A549 (cell line): ENCODE data around the gene PLCL1. TPM values are rescaled to one million over a fixed set of nuclear protein-coding genes. Genes with fewer than 3 reads are reported as not detected.

Experiments used
- ATAC-seq, 2 experiments: fragments of 200-7000 bp in 1 of 2; fragments of >200 bp in 1 of 2; cut with Nextera tagmentation in 1 of 2; cut with Tn5 transposase in 1 of 2; 3 replicates each; pipeline versions ENCODE4 v1.8.0 to v1.9.1; 2018 to 2020; ENCODE audit warnings: mild to moderate bottlenecking in 1 of 2, moderate library complexity in 1 of 2
- CTCF ChIA-PET: fragments of 300-600 bp; sonication (Branson Sonifier 250); formaldehyde crosslinking; extraction: SDS; loops from one replicate; lab custom pipeline; 2021; ENCODE audit warnings: antibody characterized with exemption, inconsistent platforms; lab: Yijun Ruan, JAX
- POLR2A ChIA-PET: fragments of 350-600 bp; formaldehyde crosslinking; extraction: SDS; loops from one replicate; lab custom pipeline; 2021; ENCODE audit warnings: antibody characterized with exemption, inconsistent platforms; lab: Yijun Ruan, JAX
- DNase-seq, 2 experiments: peaks; one replicate each; pipeline versions ENCODE4 v3.0.0 to v3.0.0-alpha.2; 2011 to 2016; ENCODE audit warnings: low read depth in 1 of 2, low spot score in 1 of 2
- FAIRE-seq: peaks from 2 replicates; lab custom pipeline; 2011; peaks lifted over from hg19 to GRCh38; lab: Jason Lieb, UNC
- H3K27ac ChIP-seq, 2 experiments: fragments of >200 bp; sonication (Bioruptor Twin); formaldehyde crosslinking; 3 replicates each; pipeline ENCODE4 v1.5.1; 2016 to 2017
- H3K4me1 ChIP-seq: fragments of >200 bp; sonication (Bioruptor Twin); formaldehyde crosslinking; 3 replicates; pipeline ENCODE4 v1.6.1; 2016
- H3K4me2 ChIP-seq: fragments of >200 bp; sonication (Bioruptor Twin); formaldehyde crosslinking; 3 replicates; pipeline ENCODE4 v1.6.1; 2016
- H3K4me3 ChIP-seq: fragments of >200 bp; sonication (Bioruptor Twin); formaldehyde crosslinking; 3 replicates; pipeline ENCODE4 v1.5.1; 2016
- H3K9me3 ChIP-seq: fragments of >200 bp; sonication (Bioruptor Twin); formaldehyde crosslinking; 3 replicates; pipeline ENCODE4 v1.6.1; 2016
- BHLHE40 ChIP-seq: IDR thresholded peaks from 2 replicates; pipeline ENCODE4 v1.6.1; 2012; ENCODE audit warnings: low read depth, low read length, inconsistent platforms
- CBX2 ChIP-seq: fragments of 200-600 bp; sonication (generic); IDR thresholded peaks from 2 replicates; pipeline ENCODE4 v1.6.1; 2016; ENCODE audit warnings: low read depth, mild to moderate bottlenecking, borderline replicate concordance
- CHD2 ChIP-seq: fragments of 150-350 bp; IDR thresholded peaks from 2 replicates; pipeline ENCODE4 v1.6.1; 2014; ENCODE audit warnings: low read length; ENCODE audit not compliant: partially characterized antibody
- CHD4 ChIP-seq: fragments of 200-600 bp; sonication (generic); IDR thresholded peaks from 2 replicates; pipeline ENCODE4 v1.6.1; 2016; ENCODE audit warnings: antibody characterized with exemption, mild to moderate bottlenecking, borderline replicate concordance
- FOSB ChIP-seq: fragments of 250-450 bp; sonication (Bioruptor Pico); IDR thresholded peaks from 2 replicates; pipeline ENCODE4 v1.5.0; 2020; ENCODE audit warnings: mild to moderate bottlenecking, moderate library complexity
- HDAC2 ChIP-seq: fragments of 200-600 bp; sonication (generic); IDR thresholded peaks from 2 replicates; pipeline ENCODE4 v1.6.1; 2016
- MAZ ChIP-seq: fragments of 150-350 bp; IDR thresholded peaks from 2 replicates; pipeline ENCODE4 v1.6.1; 2014; ENCODE audit warnings: antibody characterized with exemption, low read depth, low read length, borderline replicate concordance
- NFE2L2 ChIP-seq: fragments of 150-350 bp; conservative IDR thresholded peaks from 2 replicates; pipeline ENCODE4 v1.6.1; 2014; ENCODE audit warnings: low read length
- NPAS2 ChIP-seq: fragments of 250-450 bp; sonication (Bioruptor Pico); IDR thresholded peaks from 2 replicates; pipeline ENCODE4 v1.8.0; 2022; ENCODE audit warnings: mild to moderate bottlenecking, moderate library complexity, borderline replicate concordance
- NR3C1 ChIP-seq: fragments of >200 bp; sonication (Bioruptor Twin); formaldehyde crosslinking; IDR thresholded peaks from 3 replicates; pipeline ENCODE4 v1.6.1; 2017
- POLR2A ChIP-seq: IDR thresholded peaks from 2 replicates; pipeline ENCODE4 v1.6.1; 2012; ENCODE audit warnings: mild to moderate bottlenecking, low read length
- POLR2AphosphoS2 ChIP-seq: conservative IDR thresholded peaks from 2 replicates; pipeline ENCODE4 v1.6.1; 2012; ENCODE audit warnings: low read length, improper control_type of control experiment, inconsistent platforms
- RAD21 ChIP-seq, 2 experiments: fragments of >200 bp in 1 of 2; sonication (Bioruptor Twin) in 1 of 2; formaldehyde crosslinking in 1 of 2; IDR thresholded peaks in 1 of 2; conservative IDR thresholded peaks in 1 of 2; 2 replicates in 1 of 2; 3 replicates in 1 of 2; pipeline ENCODE4 v1.6.1; 2012 to 2018; ENCODE audit warnings: inconsistent platforms in 1 of 2
- RARB ChIP-seq: fragments of 250-450 bp; sonication (Bioruptor Pico); IDR thresholded peaks from 2 replicates; pipeline ENCODE4 v1.8.0; 2021; ENCODE audit warnings: mild to moderate bottlenecking, moderate library complexity
- RFX5 ChIP-seq: fragments of 450-650 bp; IDR thresholded peaks from 2 replicates; pipeline ENCODE4 v1.7.1; 2014; ENCODE audit warnings: antibody characterized with exemption, mild to moderate bottlenecking, moderate library complexity
- TFCP2L1 ChIP-seq: fragments of 250-450 bp; sonication (Bioruptor Pico); IDR thresholded peaks from 2 replicates; pipeline ENCODE4 v1.5.0; 2021; ENCODE audit warnings: mild to moderate bottlenecking
- WGBS: methylation state at CpG from one replicate; pipeline ENCODE4 v1.1.6; 2017; ENCODE audit errors: missing lambda C conversion rate; 5-methylcytosine and 5-hydroxymethylcytosine counted together
- polyA plus RNA-seq, 4 experiments: library from polyadenylated mRNA; depleted of rRNA in 3 of 4; stranded (reverse); fragments of >200 nt; fragmentation: RNase III in 1 of 4; extraction: RNeasy Plus Mini Kit Qiagen cat#74134 plus additional on column Dnase treatment in 1 of 4; gene quantifications; 2 replicates in 3 of 4; 3 replicates in 1 of 4; pipeline ENCODE4 v1.2.3, GENCODE V29; 2011 to 2017
- TF ChIP-seq, protein P1 (sequence below): fragments of >200 bp; sonication (Bioruptor Twin); formaldehyde crosslinking; IDR thresholded peaks from 3 replicates; pipeline ENCODE4 v1.6.1; 2016
- TF ChIP-seq, protein P2 (sequence below): fragments of 250-450 bp; sonication (Bioruptor Pico); IDR thresholded peaks from 2 replicates; pipeline ENCODE4 v1.5.0; 2020; ENCODE audit warnings: low read depth, mild to moderate bottlenecking, moderate library complexity
- TF ChIP-seq, protein P3 (sequence below): fragments of 150-350 bp; IDR thresholded peaks from 2 replicates; pipeline ENCODE4 v1.6.1; 2014; ENCODE audit warnings: low read depth, mild to moderate bottlenecking, low read length
- TF ChIP-seq, protein P4 (sequence below): fragments of 250-450 bp; sonication (Bioruptor Pico); IDR thresholded peaks from 2 replicates; pipeline ENCODE4 v1.5.0; 2021; ENCODE audit warnings: mild to moderate bottlenecking, moderate library complexity, borderline replicate concordance

PLCL1 gene
- polyA plus RNA-seq, 2 of the 4 experiments (the other 2 are of a cell fraction) = 0.03 TPM

DNA sequence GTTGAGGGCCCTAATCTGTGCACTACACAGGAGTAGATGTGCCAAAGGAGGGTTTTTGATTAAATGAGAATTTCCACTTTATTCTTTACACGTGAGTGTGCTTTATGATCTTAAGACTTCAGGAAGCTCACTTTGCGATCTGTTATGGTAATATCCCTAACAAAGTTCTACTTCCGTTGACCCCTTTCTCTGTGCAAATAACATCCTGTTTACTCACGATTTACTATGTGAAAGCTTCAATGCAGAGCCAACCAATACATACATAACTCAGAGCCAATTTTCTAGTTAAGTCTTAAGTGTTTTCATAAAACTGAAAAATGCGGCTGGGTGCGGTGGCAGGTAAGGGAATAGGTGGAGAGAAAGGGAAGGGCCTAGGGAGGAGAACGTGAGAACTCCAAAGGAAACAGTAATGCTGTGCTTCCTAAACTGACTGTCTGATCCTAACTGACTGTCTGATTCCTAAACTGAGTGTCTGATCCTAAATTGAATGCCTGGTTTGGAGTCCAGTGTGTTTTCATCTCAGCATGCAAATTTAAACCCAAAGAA lies 87.6 kb downstream of the PLCL1 start:
- CTCF ChIA-PET = no interaction called here

DNA sequence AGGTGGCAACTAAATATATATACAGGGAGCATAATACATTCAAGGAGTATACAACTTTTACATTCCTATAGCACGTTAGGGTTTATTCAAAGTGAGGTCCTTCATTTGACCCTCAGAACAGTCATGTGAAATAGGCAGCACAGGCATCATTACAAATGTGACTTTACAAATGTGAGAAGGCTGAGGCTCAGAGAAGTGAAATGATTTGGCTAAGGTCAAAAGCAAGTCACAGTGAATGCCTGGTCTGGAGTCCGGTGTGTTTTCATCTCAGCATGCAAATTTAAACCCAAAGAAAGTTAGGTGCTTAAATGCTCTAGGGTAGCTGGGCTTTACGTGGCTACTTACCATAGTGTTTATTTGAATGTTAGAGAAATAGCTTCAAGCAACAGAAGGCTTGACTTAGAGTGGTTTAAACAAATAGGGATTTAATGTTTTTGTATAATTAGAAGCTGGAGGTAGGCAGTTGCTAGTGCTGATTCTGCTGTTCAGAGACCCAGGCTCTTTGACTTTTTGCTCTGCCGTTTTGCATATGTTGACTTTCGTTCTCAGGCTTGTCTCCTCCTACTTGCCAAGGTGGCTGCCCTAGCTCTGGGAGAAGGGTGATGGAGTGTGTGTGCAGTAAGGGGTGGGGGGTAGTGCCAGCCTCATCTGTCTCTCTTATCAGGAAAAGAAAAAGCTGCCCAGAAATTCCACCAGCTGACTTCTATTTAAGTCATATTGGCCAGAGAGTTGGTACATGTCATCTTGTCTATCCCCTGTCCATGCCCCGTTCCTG lies 89.2 kb downstream of the PLCL1 start:
- H3K27ac ChIP-seq = no peak overlapping the region
- CTCF ChIA-PET = no interaction called here
- POLR2A ChIA-PET = no interaction called here
- DNase-seq (no peak), ATAC-seq (no peak), FAIRE-seq (no peak)
- WGBS = 19% methylated on average over 6 of the region's 6 CpGs
- no peak overlapping the region for H3K4me2 ChIP-seq
- no peak for TF ChIP-seq RAD21 (conservative IDR thresholded peaks at IDR 0.05 in 1 of 2, IDR thresholded peaks at IDR 0.05 in 1 of 2)
- no peak for TF ChIP-seq FOSB (CRISPR knock-in tag)
- no peak for TF ChIP-seq NFE2L2
- TF ChIP-seq CBX2 = no peak
- TF ChIP-seq MAZ = no peak
- TF ChIP-seq RFX5 = no peak
- TF ChIP-seq, protein P1, sequence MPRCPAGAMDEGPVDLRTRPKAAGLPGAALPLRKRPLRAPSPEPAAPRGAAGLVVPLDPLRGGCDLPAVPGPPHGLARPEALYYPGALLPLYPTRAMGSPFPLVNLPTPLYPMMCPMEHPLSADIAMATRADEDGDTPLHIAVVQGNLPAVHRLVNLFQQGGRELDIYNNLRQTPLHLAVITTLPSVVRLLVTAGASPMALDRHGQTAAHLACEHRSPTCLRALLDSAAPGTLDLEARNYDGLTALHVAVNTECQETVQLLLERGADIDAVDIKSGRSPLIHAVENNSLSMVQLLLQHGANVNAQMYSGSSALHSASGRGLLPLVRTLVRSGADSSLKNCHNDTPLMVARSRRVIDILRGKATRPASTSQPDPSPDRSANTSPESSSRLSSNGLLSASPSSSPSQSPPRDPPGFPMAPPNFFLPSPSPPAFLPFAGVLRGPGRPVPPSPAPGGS = no peak
- no peak for TF ChIP-seq CHD4
- TF ChIP-seq, protein P2, sequence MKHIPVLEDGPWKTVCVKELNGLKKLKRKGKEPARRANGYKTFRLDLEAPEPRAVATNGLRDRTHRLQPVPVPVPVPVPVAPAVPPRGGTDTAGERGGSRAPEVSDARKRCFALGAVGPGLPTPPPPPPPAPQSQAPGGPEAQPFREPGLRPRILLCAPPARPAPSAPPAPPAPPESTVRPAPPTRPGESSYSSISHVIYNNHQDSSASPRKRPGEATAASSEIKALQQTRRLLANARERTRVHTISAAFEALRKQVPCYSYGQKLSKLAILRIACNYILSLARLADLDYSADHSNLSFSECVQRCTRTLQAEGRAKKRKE (CRISPR knock-in tag) = no peak
- no peak for TF ChIP-seq CHD2
- TF ChIP-seq HDAC2 = no peak
- no peak for TF ChIP-seq NPAS2 (CRISPR knock-in tag)
- no peak for TF ChIP-seq TFCP2L1 (CRISPR knock-in tag)
- TF ChIP-seq, protein P3, sequence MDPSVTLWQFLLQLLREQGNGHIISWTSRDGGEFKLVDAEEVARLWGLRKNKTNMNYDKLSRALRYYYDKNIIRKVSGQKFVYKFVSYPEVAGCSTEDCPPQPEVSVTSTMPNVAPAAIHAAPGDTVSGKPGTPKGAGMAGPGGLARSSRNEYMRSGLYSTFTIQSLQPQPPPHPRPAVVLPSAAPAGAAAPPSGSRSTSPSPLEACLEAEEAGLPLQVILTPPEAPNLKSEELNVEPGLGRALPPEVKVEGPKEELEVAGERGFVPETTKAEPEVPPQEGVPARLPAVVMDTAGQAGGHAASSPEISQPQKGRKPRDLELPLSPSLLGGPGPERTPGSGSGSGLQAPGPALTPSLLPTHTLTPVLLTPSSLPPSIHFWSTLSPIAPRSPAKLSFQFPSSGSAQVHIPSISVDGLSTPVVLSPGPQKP = no peak
- no peaks in the 10 kb centered on the region for H3K9me3 ChIP-seq
- H3K4me1 ChIP-seq = no peaks in the 10 kb centered on the region
- no peak overlapping the region for H3K4me3 ChIP-seq

More for the DNA sequence above, 87.6 kb downstream of the PLCL1 start:
- DNase-seq (no peak), FAIRE-seq (no peak)
- WGBS = 41% methylated on average over 7 of the region's 7 CpGs
- H3K4me1 ChIP-seq = no peaks in the 10 kb centered on the region
- no peak overlapping the region for H3K27ac ChIP-seq
- no peak overlapping the region for H3K4me2 ChIP-seq
- H3K9me3 ChIP-seq = no peaks in the 10 kb centered on the region
- H3K4me3 ChIP-seq = no peak overlapping the region
- TF ChIP-seq POLR2A (no peak), MAZ (no peak), RAD21 (conservative IDR thresholded peaks at IDR 0.05 in 1 of 2, IDR thresholded peaks at IDR 0.05 in 1 of 2) (no peak), BHLHE40 (no peak), POLR2AphosphoS2 (no peak), RARB (CRISPR knock-in tag) (no peak), NR3C1 (no peak)
- TF ChIP-seq, protein P4, sequence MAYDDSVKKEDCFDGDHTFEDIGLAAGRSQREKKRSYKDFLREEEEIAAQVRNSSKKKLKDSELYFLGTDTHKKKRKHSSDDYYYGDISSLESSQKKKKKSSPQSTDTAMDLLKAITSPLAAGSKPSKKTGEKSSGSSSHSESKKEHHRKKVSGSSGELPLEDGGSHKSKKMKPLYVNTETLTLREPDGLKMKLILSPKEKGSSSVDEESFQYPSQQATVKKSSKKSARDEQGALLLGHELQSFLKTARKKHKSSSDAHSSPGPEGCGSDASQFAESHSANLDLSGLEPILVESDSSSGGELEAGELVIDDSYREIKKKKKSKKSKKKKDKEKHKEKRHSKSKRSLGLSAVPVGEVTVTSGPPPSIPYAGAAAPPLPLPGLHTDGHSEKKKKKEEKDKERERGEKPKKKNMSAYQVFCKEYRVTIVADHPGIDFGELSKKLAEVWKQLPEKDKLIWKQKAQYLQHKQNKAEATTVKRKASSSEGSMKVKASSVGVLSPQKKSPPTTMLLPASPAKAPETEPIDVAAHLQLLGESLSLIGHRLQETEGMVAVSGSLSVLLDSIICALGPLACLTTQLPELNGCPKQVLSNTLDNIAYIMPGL (CRISPR knock-in tag) = no peak
- TF ChIP-seq, all 56 proteins: peak for 0
- POLR2A ChIA-PET = no interaction called here
- ATAC-seq = no peak
